COLO668 (cell line): Measurements from ENCODE around the gene SEL1L2.
A peak's percentile ranks its signal among the peaks of the same experiment; 100 is the strongest.
"Not testable (repeated sequence)": the region's sequence is repeated elsewhere in the genome, so short reads cannot be mapped to it uniquely, and the experiment has no call there.

ENCODE experiments used
- DNase-seq: peaks from one replicate; lab custom pipeline; 2025; ENCODE audit not compliant: unreplicated experiment; lab: John Stamatoyannopoulos, UW

SEL1L2 gene

GRCh38 chr20:13990465-13990864 lies at the start of gene SEL1L2:
SEL1L2 (minus strand) TSS chr20:13990614; CDS start chr20:13990534, 80 bp downstream.
- no peak for DNase-seq

- no peak for DNase-seq
These were observed 46.2 kb upstream of the SEL1L2 start for GRCh38 chr20:14036567-14036966.

- DNase-seq, result no peak
These were observed 42.9 kb upstream of the SEL1L2 start for GRCh38 chr20:14033310-14033709.

- no peak for DNase-seq
These were observed 40.6 kb upstream of the SEL1L2 start for GRCh38 chr20:14030991-14031390.

GRCh38 chr20:14012671-14013070 lies 22.3 kb upstream of the SEL1L2 start:
- DNase-seq, result no peak

- no peak for DNase-seq
These were observed 18.8 kb upstream of the SEL1L2 start for GRCh38 chr20:14009208-14009607.

GRCh38 chr20:14005996-14006395 lies 15.6 kb upstream of the SEL1L2 start:
- DNase-seq, result no peak

GRCh38 chr20:14000917-14001316 lies 10.5 kb upstream of the SEL1L2 start:
- no peak for DNase-seq

GRCh38 chr20:13996265-13996664 lies 5.9 kb upstream of the SEL1L2 start:
- DNase-seq, result no peak

GRCh38 chr20:13995841-13996240 lies 5.4 kb upstream of the SEL1L2 start:
- peak; percentile 92 for DNase-seq

GRCh38 chr20:13995086-13995665 lies 4.8 kb upstream of the SEL1L2 start, which contains the start of gene MACROD2:
MACROD2 (plus strand) TSS chr20:13995516.
- DNase-seq, result peak; percentile 99

- not testable (repeated sequence) for DNase-seq
These were observed 1.5 kb upstream of the SEL1L2 start for GRCh38 chr20:13991955-13992354.

GRCh38 chr20:13991311-13991710 lies 897 bp upstream of the SEL1L2 start:
- no peak for DNase-seq

GRCh38 chr20:13984211-13984610 lies 6.2 kb downstream of the SEL1L2 start:
- no peak for DNase-seq

GRCh38 chr20:13960525-13960924 lies 29.9 kb downstream of the SEL1L2 start:
- DNase-seq, result no peak

GRCh38 chr20:13960119-13960518 lies 30.3 kb downstream of the SEL1L2 start:
- no peak for DNase-seq

GRCh38 chr20:13953227-13953626 lies 37.2 kb downstream of the SEL1L2 start:
- no peak for DNase-seq

- DNase-seq, result no peak
These were observed 42.7 kb downstream of the SEL1L2 start for GRCh38 chr20:13947719-13948118.

GRCh38 chr20:13941031-13941430 lies 49.4 kb downstream of the SEL1L2 start:
- DNase-seq, result no peak

GRCh38 chr20:13936781-13937576 lies 53.4 kb downstream of the SEL1L2 start:
- no peak for DNase-seq

GRCh38 chr20:13934992-13935894 lies 55.2 kb downstream of the SEL1L2 start:
- no peak for DNase-seq

GRCh38 chr20:13930281-13930680 lies 60.1 kb downstream of the SEL1L2 start:
- DNase-seq, result no peak
